Measurements from ENCODE around the gene FAM163A. TPM values are rescaled to one million over a fixed set of nuclear protein-coding genes. Genes with fewer than 3 reads are reported as not detected.

Gene FAM163A
- total and polyA plus RNA-seq, 9 of the 15 experiments (the other 6 are each of a cell fraction or from before 2014, with no cell fraction given): not detected

GRCh38 chr1:179818743-179819173 lies 75.7 kb downstream of the FAM163A start (continued):
- TF ChIP-seq NR3C1 (CRISPR knock-in tag; IDR thresholded peaks at IDR 0.05): no peak
- TF ChIP-seq CHD4 (IDR thresholded peaks at IDR 0.05; ENCODE audit: insufficient read depth, insufficient replicate concordance, low read depth, low read length, poor library complexity, severe bottlenecking): no peak
- TF ChIP-seq NR0B1 (IDR thresholded peaks at IDR 0.05; ENCODE audit: partially characterized antibody): no peak
- no peak for TF ChIP-seq CEBPB (tag; IDR thresholded peaks at IDR 0.05)
- TF ChIP-seq TCF3 (CRISPR knock-in tag; IDR thresholded peaks at IDR 0.05): 0 out of 2 replicates have a peak, but pooled peaks have one; percentile 15
- no peak for TF ChIP-seq NKRF (IDR thresholded peaks at IDR 0.05; ENCODE audit: borderline replicate concordance)
- TF ChIP-seq ARID3B (CRISPR knock-in tag; IDR thresholded peaks at IDR 0.05; ENCODE audit: borderline replicate concordance): no peak
- no peak for TF ChIP-seq RBM34 (IDR thresholded peaks at IDR 0.05; ENCODE audit: borderline replicate concordance, insufficient read depth, low read length)
- TF ChIP-seq KLF10 (CRISPR knock-in tag; IDR thresholded peaks at IDR 0.05): no peak
- peak; percentile 11; the same call in 1 of the 2 replicates for TF ChIP-seq MEF2A (IDR thresholded peaks at IDR 0.05; ENCODE audit: control insufficient read depth, low read depth, low read length)
- TF ChIP-seq ELK1 (CRISPR knock-in tag; IDR thresholded peaks at IDR 0.05): no peak
- no peak for TF ChIP-seq ESRRA (IDR thresholded peaks at IDR 0.05; ENCODE audit: borderline replicate concordance, low read depth)
- TF ChIP-seq ZBTB26 (CRISPR knock-in tag; IDR thresholded peaks at IDR 0.05): peak; percentile 14; the same call in 1 of the 2 replicates
- TF ChIP-seq CCAR2 (IDR thresholded peaks at IDR 0.05; ENCODE audit: low read depth, low read length): no peak
- TF ChIP-seq PTTG1 (tag; IDR thresholded peaks at IDR 0.05; ENCODE audit: low read depth): no peak
- peak in 1 of 2 experiments; percentile 68; a peak in 1 of 4 replicates for TF ChIP-seq RCOR1 (IDR thresholded peaks at IDR 0.05; ENCODE audit: borderline replicate concordance in 1 of 2, low read depth in 2 of 2, low read length in 2 of 2)
- no peak for TF ChIP-seq SRSF7 (optimal IDR thresholded peaks at IDR 0.05; ENCODE audit: low read depth, low read length)
- TF ChIP-seq NR4A1 (CRISPR knock-in tag; IDR thresholded peaks at IDR 0.05): no peak
- TF ChIP-seq NR4A1 (tag; IDR thresholded peaks at IDR 0.05): no peak
- TF ChIP-seq MAFF (IDR thresholded peaks at IDR 0.05; ENCODE audit: low read length): no peak
- TF ChIP-seq XRCC3 (IDR thresholded peaks at IDR 0.05): no peak
- no peak for TF ChIP-seq PURB (CRISPR knock-in tag; IDR thresholded peaks at IDR 0.05; ENCODE audit: low read depth)
